ENCODE measurements around the gene NOTCH1. TPM values are rescaled to one million over a fixed set of nuclear protein-coding genes. Genes with fewer than 3 reads are reported as not detected.

The NOTCH1 gene
- total and polyA plus RNA-seq, 5 donors, result 10.8 to 31.9 (median 27.8) TPM

GRCh38 chr9:136528716-136529341, 17.0 kb downstream of the NOTCH1 start:
- DNase-seq (no peak), ATAC-seq (no peak)
- Histone ChIP-seq H3K4me1 (ENCODE audit: control insufficient read depth, insufficient read depth, low read length) (peaks cover 32% of the 10 kb centered on the region), H3K4me3 (ENCODE audit: low read length) (no peak overlapping the region), H3K27me3 (ENCODE audit: control insufficient read depth, insufficient read depth) (no peaks in the 10 kb centered on the region), H3K9me3 (ENCODE audit: control insufficient read depth, low read length) (no peaks in the 10 kb centered on the region), H3K27ac (ENCODE audit: low read length) (peak overlapping the region; percentile 16)
- intact Hi-C loops (cut with DNase I), result no loop called here
- WGBS, result 78% methylated on average over 12 of the region's 12 CpGs

- DNase-seq, result no peak
- peaks cover 29% of the 10 kb centered on the region for H3K4me1 ChIP-seq (ENCODE audit: control insufficient read depth, insufficient read depth, low read length)
- H3K4me3 ChIP-seq (ENCODE audit: low read length), result no peak overlapping the region
- H3K9me3 ChIP-seq (ENCODE audit: control insufficient read depth, low read length), result no peaks in the 10 kb centered on the region
- no peaks in the 10 kb centered on the region for H3K27me3 ChIP-seq (ENCODE audit: control insufficient read depth, insufficient read depth)
- intact Hi-C loops (cut with DNase I), result no loop called here
- ATAC-seq, result peak in 1 of 2 donors; percentile 9
- WGBS, result 63% methylated on average over 34 of the region's 34 CpGs
- no peak overlapping the region for H3K27ac ChIP-seq (ENCODE audit: low read length)
Measured at GRCh38 chr9:136527721-136528710, 17.8 kb downstream of the NOTCH1 start.

GRCh38 chr9:136527131-136527530, 18.7 kb downstream of the NOTCH1 start:
- Histone ChIP-seq H3K9me3 (ENCODE audit: control insufficient read depth, low read length) (no peaks in the 10 kb centered on the region), H3K27ac (ENCODE audit: low read length) (no peak overlapping the region), H3K27me3 (ENCODE audit: control insufficient read depth, insufficient read depth) (no peaks in the 10 kb centered on the region), H3K4me3 (ENCODE audit: low read length) (no peak overlapping the region), H3K4me1 (ENCODE audit: control insufficient read depth, insufficient read depth, low read length) (peaks cover 23% of the 10 kb centered on the region)
- 85% methylated on average over 20 of the region's 20 CpGs for WGBS
- intact Hi-C loops (cut with DNase I), result no loop called here
- ATAC-seq, result no peak
- DNase-seq, result no peak

- intact Hi-C loops (cut with DNase I), result no loop called here
- Histone ChIP-seq H3K27me3 (ENCODE audit: control insufficient read depth, insufficient read depth) (no peaks in the 10 kb centered on the region), H3K4me1 (ENCODE audit: control insufficient read depth, insufficient read depth, low read length) (peaks cover 23% of the 10 kb centered on the region), H3K9me3 (ENCODE audit: control insufficient read depth, low read length) (no peaks in the 10 kb centered on the region), H3K27ac (ENCODE audit: low read length) (no peak overlapping the region), H3K4me3 (ENCODE audit: low read length) (no peak overlapping the region)
- 62% methylated on average over 30 of the region's 30 CpGs for WGBS
- DNase-seq, result no peak
- peak; percentile 4 to 39 for ATAC-seq
Measured at GRCh38 chr9:136526625-136527066, 19.2 kb downstream of the NOTCH1 start.

- ATAC-seq, result peak; percentile 55 to 65
- intact Hi-C loops (cut with DNase I), result no loop called here
- 39% methylated on average over 30 of the region's 30 CpGs for WGBS
- H3K27ac ChIP-seq (ENCODE audit: low read length), result peak overlapping the region; percentile 27
- no peaks in the 10 kb centered on the region for H3K9me3 ChIP-seq (ENCODE audit: control insufficient read depth, low read length)
- DNase-seq, result peak; percentile 72 to 88 (median 86)
- peaks cover 23% of the 10 kb centered on the region for H3K4me1 ChIP-seq (ENCODE audit: control insufficient read depth, insufficient read depth, low read length)
- H3K4me3 ChIP-seq (ENCODE audit: low read length), result no peak overlapping the region
- no peaks in the 10 kb centered on the region for H3K27me3 ChIP-seq (ENCODE audit: control insufficient read depth, insufficient read depth)
Measured at GRCh38 chr9:136525841-136526499, 19.9 kb downstream of the NOTCH1 start.

- intact Hi-C loops (cut with DNase I), result no loop called here
- ATAC-seq, result no peak
- DNase-seq, result no peak
- Histone ChIP-seq H3K27me3 (ENCODE audit: control insufficient read depth, insufficient read depth) (no peaks in the 10 kb centered on the region), H3K27ac (ENCODE audit: low read length) (no peak overlapping the region), H3K9me3 (ENCODE audit: control insufficient read depth, low read length) (no peaks in the 10 kb centered on the region), H3K4me1 (ENCODE audit: control insufficient read depth, insufficient read depth, low read length) (peaks cover 18% of the 10 kb centered on the region), H3K4me3 (ENCODE audit: low read length) (no peak overlapping the region)
- WGBS, result 84% methylated on average over 21 of the region's 21 CpGs
Measured at GRCh38 chr9:136525207-136525606, 20.6 kb downstream of the NOTCH1 start.

GRCh38 chr9:136522314-136523237, 23.3 kb downstream of the NOTCH1 start:
- DNase-seq, result no peak
- H3K27ac ChIP-seq (ENCODE audit: low read length), result no peak overlapping the region
- H3K4me3 ChIP-seq (ENCODE audit: low read length), result no peak overlapping the region
- intact Hi-C loops (cut with DNase I), result no loop called here
- peaks cover 14% of the 10 kb centered on the region for H3K4me1 ChIP-seq (ENCODE audit: control insufficient read depth, insufficient read depth, low read length)
- H3K9me3 ChIP-seq (ENCODE audit: control insufficient read depth, low read length), result no peaks in the 10 kb centered on the region
- no peaks in the 10 kb centered on the region for H3K27me3 ChIP-seq (ENCODE audit: control insufficient read depth, insufficient read depth)
- 84% methylated on average over 59 of the region's 59 CpGs for WGBS
- no peak for ATAC-seq

- Histone ChIP-seq H3K4me1 (ENCODE audit: control insufficient read depth, insufficient read depth, low read length) (peaks cover 12% of the 10 kb centered on the region), H3K4me3 (ENCODE audit: low read length) (no peak overlapping the region), H3K9me3 (ENCODE audit: control insufficient read depth, low read length) (no peaks in the 10 kb centered on the region), H3K27ac (ENCODE audit: low read length) (no peak overlapping the region), H3K27me3 (ENCODE audit: control insufficient read depth, insufficient read depth) (no peaks in the 10 kb centered on the region)
- intact Hi-C loops (cut with DNase I), result no loop called here
- peak; percentile 8 to 37 for ATAC-seq
- peak; percentile 68 to 86 (median 82) for DNase-seq
- WGBS, result 55% methylated on average over 10 of the region's 10 CpGs
Measured at GRCh38 chr9:136521537-136521936, 24.3 kb downstream of the NOTCH1 start.

GRCh38 chr9:136520053-136520540, 25.8 kb downstream of the NOTCH1 start:
- H3K27ac ChIP-seq (ENCODE audit: low read length), result no peak overlapping the region
- DNase-seq, result no peak
- H3K27me3 ChIP-seq (ENCODE audit: control insufficient read depth, insufficient read depth), result no peaks in the 10 kb centered on the region
- no peaks in the 10 kb centered on the region for H3K9me3 ChIP-seq (ENCODE audit: control insufficient read depth, low read length)
- H3K4me3 ChIP-seq (ENCODE audit: low read length), result no peak overlapping the region
- 90% methylated on average over 20 of the region's 20 CpGs for WGBS
- no peak for ATAC-seq
- intact Hi-C loops (cut with DNase I), result no loop called here
- H3K4me1 ChIP-seq (ENCODE audit: control insufficient read depth, insufficient read depth, low read length), result peaks cover under 1% of the 10 kb centered on the region

Measured in right cardiac atrium (tissue), 5 donors.